Upper lobe of left lung (tissue), 6 donors: ENCODE data around the gene OAS2. TPM values are rescaled to one million over a fixed set of nuclear protein-coding genes. Genes with fewer than 3 reads are reported as not detected.

Experiments
- ATAC-seq, 2 donors: fragments of 200-7000 bp; cut with Tn5 transposase; one replicate each; pipeline ENCODE4 v1.9.1; 2022; ENCODE audit warnings: mild to moderate bottlenecking in 2 of 2, moderate library complexity in 2 of 2; ENCODE audit not compliant: low FRiP score in 2 of 2
- DNase-seq, 2 donors: peaks; one replicate each; pipeline ENCODE4 v3.0.0-alpha.2; 2019 to 2020
- H3K27ac ChIP-seq, 4 donors: fragments of 200-600 bp; sonication (generic); one replicate each; pipeline ENCODE4 v1.5.1; 2016 to 2019
- H3K27me3 ChIP-seq, 4 donors: fragments of 200-600 bp; sonication (generic); one replicate each; pipeline ENCODE4 v1.5.1; 2017 to 2019
- H3K36me3 ChIP-seq, 4 donors: fragments of 200-600 bp; sonication (generic); one replicate each; pipeline ENCODE4 v1.5.1; 2016 to 2019
- H3K4me1 ChIP-seq, 4 donors: fragments of 200-600 bp; sonication (generic); one replicate each; pipeline ENCODE4 v1.5.1; 2018 to 2019
- H3K4me3 ChIP-seq, 4 donors: fragments of 200-600 bp; sonication (generic); one replicate each; pipeline ENCODE4 v1.5.1; 2017 to 2019; ENCODE audit warnings: mild to moderate bottlenecking in 2 of 4, moderate library complexity in 1 of 4
- H3K9me3 ChIP-seq, 4 donors: fragments of 200-600 bp; sonication (generic); one replicate each; pipeline ENCODE4 v1.5.1; 2018 to 2019
- CTCF ChIP-seq, 6 experiments: fragments of 450-650 bp in 4 of 6; fragments of 200-600 bp in 2 of 6; sonication (generic) in 2 of 6; IDR thresholded peaks; one replicate each; pipeline ENCODE4 v1.5.1; 2016 to 2019; ENCODE audit warnings: antibody characterized with exemption in 6 of 6
- EP300 ChIP-seq, 4 donors: sonication (generic); formaldehyde crosslinking; IDR thresholded peaks; one replicate each; pipeline ENCODE4 v1.5.1; 2017; ENCODE audit warnings: antibody characterized with exemption in 4 of 4, control low read depth in 2 of 4
- POLR2A ChIP-seq, 4 donors: fragments of 450-650 bp; IDR thresholded peaks; one replicate each; pipeline ENCODE4 v1.5.1; 2016 to 2017; ENCODE audit warnings: antibody characterized with exemption in 4 of 4, mild to moderate bottlenecking in 2 of 4
- POLR2AphosphoS5 ChIP-seq, 2 donors: sonication (generic); formaldehyde crosslinking; IDR thresholded peaks; one replicate each; pipeline ENCODE4 v1.5.1; 2017; ENCODE audit warnings: antibody characterized with exemption in 2 of 2
- whole genome bisulfite sequencing, 2 donors: methylation state at CpG; one replicate each; pipeline ENCODE4 v1.1.5; 2017 to 2018; 5-methylcytosine and 5-hydroxymethylcytosine counted together
- total RNA-seq, 6 donors: library from RNA; depleted of rRNA in 4 of 6; stranded (reverse); fragments of >200 nt in 4 of 6; gene quantifications; one replicate each; pipeline versions ENCODE4 v1.1.0 to v1.2.1, GENCODE V29; 2016 to 2021
- donor health status: DM: no; HTN: no; CAD: no; lungs with moderate emphysema.
- donor health status: DM: no; HTN: yes; CAD: no; lungs with severe emphysema.

Gene OAS2
- total RNA-seq, 6 donors from 2014 or later = 17.2 to 59.7 (median 20.1) TPM

- Histone ChIP-seq H3K4me3 (no peak overlapping the region), H3K27ac (no peak overlapping the region), H3K36me3 (no peaks in the 10 kb centered on the region), H3K9me3 (no peaks in the 10 kb centered on the region), H3K27me3 (peaks cover 0 to 25% (median 11%) of the 10 kb centered on the region in 4 donors), H3K4me1 (peaks cover 8 to 16% (median 13%) of the 10 kb centered on the region in 4 donors)
- DNase-seq (no peak), ATAC-seq (no peak)
- 62 to 67% methylated on average over 10 of the region's 10 CpGs for WGBS, 2 donors
- TF ChIP-seq EP300 (IDR thresholded peaks at IDR 0.05) = no peak
- no peak for TF ChIP-seq POLR2AphosphoS5 (IDR thresholded peaks at IDR 0.05)
- no peak for TF ChIP-seq POLR2A (IDR thresholded peaks at IDR 0.05)
- TF ChIP-seq CTCF (IDR thresholded peaks at IDR 0.05) = no peak
Observed at GRCh38 chr12:113061061-113061694, 82.9 kb downstream of the OAS2 start.

Other genes starting within 250 kb of the OAS2 start
- 1 to 10 TPM in 2 of 6 donors, under 1 TPM in 2, not detected in 2; 0.30 to 1.5 (median 0.72) TPM for gene RPH3A, start 186.8 kb upstream of the OAS2 start, total RNA-seq
- 10 to 100 TPM; 20.1 to 70.6 (median 44.0) TPM for gene OAS1, start 71.6 kb upstream of the OAS2 start, total RNA-seq
- gene OAS3, start 40.0 kb upstream of the OAS2 start, total RNA-seq = 10 to 100 TPM; 15.3 to 61.9 (median 28.8) TPM
- gene DTX1, start 78.2 kb downstream of the OAS2 start, total RNA-seq = 1 to 10 TPM in 5 of 6 donors, under 1 TPM in 1; under 0.01 to 7.0 (median 3.6) TPM
- gene RASAL1, start 157.2 kb downstream of the OAS2 start, total RNA-seq = 1 to 10 TPM in 1 of 6 donors, under 1 TPM in 2, not detected in 3; 0.27 to 4.2 (median 0.60) TPM
- 10 to 100 TPM in 3 of 6 donors, 1 to 10 TPM in 2, under 1 TPM in 1; 0.97 to 34.1 (median 15.4) TPM for gene CFAP73, start 171.2 kb downstream of the OAS2 start, total RNA-seq
- gene DDX54, start 207.0 kb downstream of the OAS2 start, total RNA-seq = 10 to 100 TPM; 43.3 to 81.5 (median 58.9) TPM
- 10 to 100 TPM; 11.5 to 25.2 (median 17.6) TPM for gene RITA1, start 207.2 kb downstream of the OAS2 start, total RNA-seq
- gene TPCN1, start 242.9 kb downstream of the OAS2 start, total RNA-seq = 100 to 1,000 TPM in 1 of 6 donors, 10 to 100 TPM in 5; 36.6 to 193 (median 52.2) TPM